Measurements from ENCODE around the gene ARID5A.
"Not testable (repeated sequence)": the region's sequence is repeated elsewhere in the genome, so short reads cannot be mapped to it uniquely, and the experiment has no call there.

ARID5A gene

GRCh38 chr2:96541398-96542152, 5.0 kb downstream of the ARID5A start:
- DNase-seq = peak; percentile 2

- DNase-seq = peak; percentile 9
Measured at GRCh38 chr2:96542357-96542977, 5.9 kb downstream of the ARID5A start.

GRCh38 chr2:96546321-96546720, 9.8 kb downstream of the ARID5A start:
- DNase-seq = peak; percentile 76

- DNase-seq = peak; percentile 2
Measured at GRCh38 chr2:96546797-96547196, 10.2 kb downstream of the ARID5A start.

- peak; percentile 4 for DNase-seq
Measured at GRCh38 chr2:96547203-96547641, 10.7 kb downstream of the ARID5A start.

GRCh38 chr2:96547731-96548171, 11.2 kb downstream of the ARID5A start:
- DNase-seq = no peak

GRCh38 chr2:96548558-96549465, 12.3 kb downstream of the ARID5A start:
- peak; percentile 2 for DNase-seq

- no peak for DNase-seq
Measured at GRCh38 chr2:96549466-96549785, 12.9 kb downstream of the ARID5A start.

GRCh38 chr2:96549967-96550786, 13.6 kb downstream of the ARID5A start:
- peak; percentile 53 for DNase-seq

GRCh38 chr2:96550787-96551604, 14.4 kb downstream of the ARID5A start:
- DNase-seq = peak; percentile 6

- DNase-seq = no peak
Measured at GRCh38 chr2:96551605-96552314, 15.2 kb downstream of the ARID5A start.

- peak; percentile 27 for DNase-seq
Measured at GRCh38 chr2:96552315-96553175, 16.0 kb downstream of the ARID5A start.

GRCh38 chr2:96553176-96553956, 16.8 kb downstream of the ARID5A start:
- no peak for DNase-seq

- not testable (repeated sequence) for DNase-seq
Measured at GRCh38 chr2:96553957-96554292, 17.4 kb downstream of the ARID5A start.

- peak; percentile 82 for DNase-seq
Measured at GRCh38 chr2:96554293-96555145, 18.0 kb downstream of the ARID5A start.

- DNase-seq = no peak
Measured at GRCh38 chr2:96555146-96555610, 18.6 kb downstream of the ARID5A start.

- DNase-seq = no peak
Measured at GRCh38 chr2:96556441-96557330, 20.1 kb downstream of the ARID5A start.

Measured in RPMI8226 (cell line).